ENCODE measurements around the gene GADL1. TPM values are rescaled to one million over a fixed set of nuclear protein-coding genes. Genes with fewer than 3 reads are reported as not detected.

The GADL1 gene
- polyA plus RNA-seq, 3 donors = 0.01 TPM; not detected in 2

DNA sequence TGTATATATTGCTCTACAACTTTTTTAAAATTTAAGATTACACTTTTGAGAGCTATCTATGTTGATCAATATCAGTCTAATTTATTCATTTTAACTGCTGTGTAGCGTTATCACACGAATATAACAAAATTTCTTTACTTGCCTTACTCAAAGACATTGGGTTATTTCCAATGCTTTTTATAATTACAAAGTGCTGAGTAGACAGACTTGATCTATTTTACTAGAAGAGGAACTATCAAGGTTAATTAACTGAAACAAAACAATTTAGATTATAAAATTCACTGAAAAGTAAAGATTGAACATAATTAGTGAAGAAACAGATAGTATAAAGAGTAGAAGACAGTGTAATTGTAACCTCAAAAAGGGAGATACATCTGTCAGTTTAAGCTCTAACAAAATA, 182.6 kb downstream of the GADL1 start:
- no peak overlapping the region for H3K27ac ChIP-seq (ENCODE audit: low read depth, low read length)
- WGBS, 3 donors = 90 to 98% (median 97%) methylated on average over 2 of the region's 2 CpGs

DNA sequence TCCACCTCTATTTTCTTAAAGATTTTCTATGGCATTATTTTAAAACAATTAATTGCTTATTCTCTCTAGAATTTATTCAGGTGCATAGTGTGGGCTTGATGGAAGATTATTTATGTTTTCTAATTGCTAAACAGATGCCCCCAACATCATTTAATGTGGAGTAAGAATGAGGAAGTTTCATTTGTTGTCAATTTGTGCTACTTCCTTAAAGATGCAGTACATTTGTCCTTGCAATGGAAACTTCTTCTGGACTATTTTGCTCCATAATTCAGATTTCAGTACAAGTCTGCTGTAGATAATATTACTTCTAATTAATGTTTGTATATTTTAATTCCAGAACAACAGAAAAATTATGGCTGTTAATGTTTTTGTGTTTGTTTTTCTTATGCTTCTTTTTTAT, 183.3 kb downstream of the GADL1 start:
- H3K27ac ChIP-seq (ENCODE audit: low read depth, low read length) = no peak overlapping the region

DNA sequence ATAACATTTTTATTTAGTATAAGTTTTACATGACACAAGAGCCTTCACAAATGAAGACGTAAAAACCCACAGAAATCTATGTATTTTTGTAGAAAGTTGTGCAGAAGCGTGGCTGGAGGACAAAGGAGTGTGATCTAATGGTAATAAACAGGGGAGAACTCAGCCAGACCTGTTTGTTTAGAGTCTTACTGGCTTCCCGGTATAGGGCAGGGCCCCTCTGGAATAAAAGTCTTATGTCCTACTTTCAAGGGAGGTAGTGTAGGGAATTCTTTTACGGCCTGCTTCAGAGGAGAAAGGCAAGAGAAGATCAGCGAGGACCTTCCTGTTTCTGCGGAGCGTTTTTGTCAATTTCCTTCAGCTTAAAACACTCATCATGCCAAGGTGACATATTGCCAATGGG, 184.4 kb downstream of the GADL1 start:
- 79 to 85% (median 84%) methylated on average over 7 of the region's 7 CpGs for WGBS, 3 donors
- H3K27ac ChIP-seq (ENCODE audit: low read depth, low read length) = no peak overlapping the region

DNA sequence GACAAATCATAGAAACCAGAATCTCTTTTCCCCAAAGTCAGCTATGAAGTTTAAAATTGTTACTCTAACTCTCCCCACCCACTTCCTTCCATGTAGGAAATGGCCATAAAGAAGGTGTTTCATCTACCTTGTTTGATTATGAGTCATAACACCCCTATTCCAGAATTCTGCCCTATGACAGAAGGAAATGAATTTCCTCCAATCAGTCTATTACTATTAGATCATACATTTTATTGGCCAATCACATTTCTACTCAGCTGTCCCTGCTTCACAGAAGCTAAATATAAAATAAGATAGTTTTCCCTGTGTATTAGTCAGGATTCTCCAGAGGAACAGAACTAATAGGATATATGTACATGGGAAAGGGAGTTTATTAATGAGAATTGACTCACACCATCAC, 186.0 kb downstream of the GADL1 start:
- no peak overlapping the region for H3K27ac ChIP-seq (ENCODE audit: low read depth, low read length)

DNA sequence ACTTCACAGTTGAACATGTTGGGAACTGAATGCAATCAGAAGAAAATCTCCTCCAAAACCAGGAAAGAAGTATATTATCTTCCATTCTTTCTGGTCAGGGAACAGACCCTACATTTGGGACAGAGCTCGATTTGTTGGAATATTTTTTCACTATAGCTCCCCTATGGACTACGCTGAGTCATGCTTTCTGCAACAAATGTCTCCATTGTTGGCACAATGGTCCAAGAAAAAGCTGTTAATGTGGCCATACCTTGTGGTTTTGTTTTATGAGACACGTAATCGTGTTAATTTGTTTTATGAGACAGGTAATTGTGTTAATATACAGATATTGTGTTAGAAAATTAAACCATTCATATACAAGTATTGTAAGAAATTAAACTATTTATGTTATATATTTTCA, 186.6 kb downstream of the GADL1 start:
- WGBS, 3 donors = 87 to 96% (median 93%) methylated on average over 4 of the region's 4 CpGs
- H3K27ac ChIP-seq (ENCODE audit: low read depth, low read length) = no peak overlapping the region

DNA sequence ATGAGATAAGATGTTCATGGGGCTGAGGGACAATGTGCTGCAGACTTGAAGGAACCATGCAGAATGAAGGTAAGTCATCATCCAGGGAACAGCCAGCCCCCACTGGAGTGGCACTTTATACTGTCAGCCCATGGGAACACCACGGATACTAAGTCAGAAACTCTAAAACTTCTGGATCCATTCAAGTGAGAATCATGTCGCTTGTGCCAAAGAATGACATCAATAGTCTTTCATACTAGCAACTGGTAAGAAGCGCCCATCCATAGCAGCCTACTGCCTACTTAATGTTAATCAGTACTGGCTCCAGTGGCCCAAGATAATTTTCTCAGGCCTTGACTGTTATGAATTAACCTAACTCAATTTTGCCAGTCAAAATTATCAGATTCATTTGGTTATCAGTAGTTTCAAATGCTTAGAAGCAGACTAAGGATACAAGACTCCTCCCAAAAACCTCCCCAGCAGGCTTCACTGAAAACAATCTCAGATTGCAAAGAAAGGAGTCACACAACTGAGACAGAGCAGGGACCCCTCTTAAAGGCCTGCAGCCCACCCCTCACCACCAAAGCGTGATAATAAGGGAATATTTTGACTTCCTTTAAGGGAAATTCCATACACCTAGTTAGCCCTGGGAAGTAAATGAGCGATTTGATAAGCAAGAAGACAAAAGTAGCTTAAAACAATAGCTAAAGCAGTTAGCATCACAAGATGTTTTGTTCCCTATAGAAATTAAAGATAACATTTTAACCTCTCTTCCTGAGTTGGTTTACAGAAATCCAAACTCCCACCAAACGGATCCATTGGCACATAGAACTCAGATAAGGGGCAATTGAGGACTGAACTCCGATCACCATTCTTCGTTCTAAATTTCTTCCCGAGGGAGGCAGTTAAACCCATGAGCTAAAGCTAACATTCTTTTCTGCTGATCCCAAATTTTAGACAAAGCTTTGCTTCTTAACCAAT, 189.2 kb downstream of the GADL1 start:
- 78 to 81% (median 81%) methylated on average over 9 of the region's 9 CpGs for WGBS, 3 donors
- no peak overlapping the region for H3K27ac ChIP-seq (ENCODE audit: low read depth, low read length)

DNA sequence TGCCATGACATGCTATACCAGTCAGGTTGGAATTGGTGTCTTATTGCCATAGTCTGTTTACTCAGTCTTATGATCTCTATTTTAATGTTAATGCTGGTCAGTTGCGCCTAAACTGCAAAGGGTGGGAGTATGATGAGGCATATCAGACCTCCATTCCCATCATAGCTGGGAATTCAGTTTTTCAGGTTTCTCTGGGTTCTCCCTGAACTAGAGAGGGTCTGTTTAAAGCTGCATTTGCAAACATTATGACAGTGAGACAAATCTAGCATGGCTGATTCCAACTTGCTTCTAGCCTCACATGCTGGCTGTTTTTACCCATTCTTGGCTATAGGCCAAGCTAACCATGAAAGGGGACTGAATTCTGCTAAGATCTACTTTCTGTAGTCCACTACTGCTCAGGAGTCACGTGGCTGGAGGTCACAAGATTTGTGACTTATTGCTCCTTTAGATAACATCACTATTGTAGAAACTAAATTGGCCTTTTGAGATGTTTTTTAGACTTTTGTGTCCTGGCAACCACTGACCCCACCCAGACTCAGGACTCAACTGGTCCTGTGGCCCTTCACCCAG, 191.5 kb downstream of the GADL1 start:
- 72 to 93% (median 90%) methylated on average over 2 of the region's 2 CpGs for WGBS, 3 donors
- no peak overlapping the region for H3K27ac ChIP-seq (ENCODE audit: low read depth, low read length)

DNA sequence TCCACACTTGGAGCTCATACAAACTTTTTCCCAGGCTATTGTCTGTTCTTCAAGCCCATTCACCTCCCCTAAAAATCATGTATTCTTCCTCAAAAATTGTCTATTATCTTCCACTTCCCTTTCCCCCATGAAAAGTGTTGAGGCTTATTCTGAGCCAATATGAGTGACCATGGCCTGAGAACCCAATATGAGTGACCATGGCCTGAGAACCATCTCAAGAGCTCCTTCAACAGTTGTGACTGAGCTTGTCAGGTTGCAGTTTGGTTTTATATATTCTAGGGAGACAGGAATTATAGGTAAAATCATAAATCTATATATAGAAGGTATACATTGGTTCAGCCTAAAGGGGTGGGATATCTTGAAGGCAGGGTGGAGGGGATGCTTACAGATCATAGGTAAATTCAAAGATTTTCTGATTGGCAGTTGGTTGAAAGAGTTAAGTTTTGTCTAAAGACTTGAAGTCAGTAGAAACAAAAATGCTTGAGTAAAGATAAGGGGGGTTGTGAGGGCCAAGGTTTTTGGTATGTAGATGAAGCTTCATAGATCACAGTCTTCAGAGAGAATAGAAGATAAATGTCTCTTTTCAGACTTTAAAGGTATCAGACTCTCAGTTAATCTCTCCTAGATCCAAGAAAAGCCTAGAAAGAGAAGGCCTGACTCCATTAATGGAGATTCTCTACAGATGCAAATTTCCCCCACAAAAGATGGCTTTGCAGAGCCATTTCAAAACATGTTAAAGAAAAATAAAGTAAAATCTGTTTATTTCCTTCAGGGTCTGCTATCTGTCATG, 192.2 kb downstream of the GADL1 start:
- H3K27ac ChIP-seq (ENCODE audit: low read depth, low read length) = no peak overlapping the region

DNA sequence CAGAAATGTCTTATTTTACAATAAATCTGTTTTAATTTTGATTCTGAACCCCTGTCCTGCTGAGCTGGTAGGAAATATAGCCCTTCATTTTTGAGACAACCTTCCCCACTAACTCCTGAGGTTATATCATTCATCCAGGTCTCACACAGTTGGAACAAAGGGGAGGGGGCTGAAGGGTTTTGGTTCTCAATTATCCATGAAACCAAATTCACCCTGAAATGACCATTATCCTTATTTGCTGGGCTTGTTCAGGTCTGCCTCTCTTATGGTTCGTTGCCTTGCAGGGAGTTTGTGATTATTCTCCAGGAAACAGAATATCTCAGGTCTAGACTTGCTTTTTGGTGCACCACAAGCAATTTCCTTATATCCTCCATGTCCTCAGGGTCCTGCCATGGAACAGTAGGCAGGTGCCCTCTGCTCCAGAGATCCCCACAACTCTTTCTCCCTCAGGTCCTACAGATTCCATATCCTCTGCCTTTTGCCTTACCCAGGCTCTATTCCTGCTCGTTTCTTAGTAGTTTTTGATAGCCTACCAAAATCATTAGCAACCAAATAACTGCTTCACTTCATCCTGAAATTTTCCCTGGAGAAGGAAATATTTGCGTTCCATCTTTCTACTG, 193.6 kb downstream of the GADL1 start:
- 87 to 97% (median 91%) methylated on average over 3 of the region's 3 CpGs for WGBS, 3 donors
- H3K27ac ChIP-seq (ENCODE audit: low read depth, low read length) = no peak overlapping the region

DNA sequence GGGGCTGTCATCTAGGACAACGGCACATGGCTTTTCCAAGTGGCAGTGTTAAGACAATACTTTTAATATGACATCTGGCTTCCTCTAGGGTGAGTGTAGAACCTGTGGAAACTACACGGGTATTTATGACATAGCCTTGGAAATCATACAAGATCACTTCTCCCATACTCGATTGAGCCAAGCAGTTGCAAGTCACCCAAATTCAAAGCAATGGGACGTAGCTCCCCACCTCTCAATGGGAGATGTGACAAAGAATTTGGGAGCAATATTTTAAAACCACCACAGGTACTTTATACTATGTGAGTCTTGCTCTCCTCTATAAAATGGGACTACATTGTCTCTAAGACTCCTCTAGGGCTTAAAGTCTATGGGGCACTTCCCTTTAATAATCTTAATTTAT, 194.5 kb downstream of the GADL1 start:
- no peak overlapping the region for H3K27ac ChIP-seq (ENCODE audit: low read depth, low read length)
- 95 to 96% (median 96%) methylated on average over 4 of the region's 4 CpGs for WGBS, 3 donors

DNA sequence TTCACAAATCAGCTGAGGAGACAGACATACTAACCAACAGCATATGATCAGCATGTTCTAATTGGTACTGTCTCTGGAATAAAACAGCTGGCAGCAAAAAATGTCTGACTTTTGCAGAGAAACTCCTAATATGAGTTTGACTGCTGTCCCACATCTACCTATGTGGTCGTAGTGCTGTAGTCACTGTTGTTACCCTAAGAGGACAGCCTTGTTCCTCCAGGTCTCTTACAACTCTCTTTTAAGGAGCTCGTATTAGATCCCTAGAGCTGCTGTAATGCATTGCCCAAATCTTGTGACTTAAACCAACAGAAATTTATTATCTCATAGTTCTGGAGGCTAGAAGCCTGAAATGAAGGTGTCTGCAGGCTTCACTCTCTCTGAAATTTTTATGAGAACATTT, 195.9 kb downstream of the GADL1 start:
- 16 to 78% (median 70%) methylated on average over 2 of the region's 2 CpGs for WGBS, 3 donors

DNA sequence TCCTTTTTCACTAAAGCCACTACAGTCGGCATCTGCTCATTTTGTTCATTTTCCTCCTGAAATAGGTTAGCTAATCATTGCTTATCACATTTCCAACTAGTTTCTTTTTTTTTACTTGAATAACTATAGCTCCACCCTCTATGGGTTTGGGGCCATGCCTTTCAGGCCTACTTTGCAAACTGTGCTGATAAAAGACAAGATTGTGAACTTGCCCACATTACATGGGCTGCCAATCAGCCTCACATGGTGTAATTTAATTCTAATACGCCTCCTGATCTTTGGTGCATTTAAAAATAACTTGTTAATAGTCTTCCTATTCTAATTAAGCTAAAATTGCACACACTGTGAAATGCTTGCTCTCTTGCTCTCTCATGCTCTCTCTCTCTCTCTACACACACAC, 197.6 kb downstream of the GADL1 start:
- WGBS, 3 donors = 29 to 78% (median 73%) methylated on average over 2 of the region's 2 CpGs
- no peak overlapping the region for H3K27ac ChIP-seq (ENCODE audit: low read depth, low read length)

More for the DNA sequence above, 195.9 kb downstream of the GADL1 start:
- H3K27ac ChIP-seq (ENCODE audit: low read depth, low read length) = no peak overlapping the region

DNA sequence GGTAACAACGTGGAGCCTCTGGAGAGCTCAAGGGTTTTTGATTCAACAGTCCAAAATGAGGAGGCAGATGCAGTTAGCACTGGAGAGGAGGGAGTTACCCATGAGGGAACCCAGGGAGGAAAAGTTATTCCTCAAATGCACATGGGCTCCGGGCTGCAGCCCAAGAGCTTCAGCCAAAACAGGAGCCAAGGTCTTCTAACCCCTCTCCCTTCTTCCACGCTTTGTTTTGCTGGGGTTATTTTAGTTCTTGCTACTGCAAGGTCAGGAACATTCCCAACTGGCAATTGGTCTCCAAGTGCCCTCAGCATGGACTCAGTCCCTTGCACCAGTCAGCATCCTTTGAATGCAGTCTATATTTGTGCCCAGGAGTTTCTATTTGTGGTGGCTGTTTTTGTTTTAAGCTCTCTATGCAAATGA, 198.1 kb downstream of the GADL1 start:
- 24 to 52% (median 34%) methylated on average over 3 of the region's 3 CpGs for WGBS, 3 donors
- H3K27ac ChIP-seq (ENCODE audit: low read depth, low read length) = no peak overlapping the region

DNA sequence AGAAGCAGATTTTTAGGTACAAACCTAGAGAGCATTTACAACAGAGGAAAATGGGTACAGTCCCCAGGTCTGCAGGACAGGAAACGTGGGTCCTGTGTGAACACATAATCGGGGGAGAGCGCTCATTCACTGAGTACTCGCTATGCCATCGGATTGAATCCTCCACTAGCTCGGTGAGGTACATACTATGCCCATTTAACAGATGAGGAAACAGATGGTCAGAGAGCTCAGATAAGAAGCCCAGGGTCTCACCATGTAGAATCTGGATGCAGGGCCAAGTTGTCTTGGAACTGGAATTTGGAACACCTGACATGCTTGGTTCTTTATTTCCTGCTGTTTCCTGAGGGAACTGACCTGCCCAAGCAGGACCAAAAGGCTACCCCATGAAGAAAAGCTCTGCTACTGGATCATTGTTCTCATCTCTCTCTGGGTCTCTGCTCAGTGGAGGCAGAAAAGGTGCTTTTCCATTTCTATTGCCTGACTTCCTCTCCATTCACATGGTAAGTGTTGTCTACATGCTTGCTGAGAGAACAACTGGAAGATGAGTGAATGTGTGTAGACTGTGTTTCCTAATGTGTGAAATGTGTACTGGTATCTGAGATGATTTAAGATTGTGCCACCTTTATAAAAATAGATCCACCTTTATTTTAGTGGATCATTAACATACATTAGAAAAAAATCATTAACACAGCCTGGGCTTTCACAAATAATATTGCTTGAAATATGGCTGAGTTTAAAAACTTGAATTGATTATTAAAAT, 199.0 kb downstream of the GADL1 start:
- WGBS, 3 donors = 85 to 93% (median 88%) methylated on average over 6 of the region's 6 CpGs
- no peak overlapping the region for H3K27ac ChIP-seq (ENCODE audit: low read depth, low read length)

DNA sequence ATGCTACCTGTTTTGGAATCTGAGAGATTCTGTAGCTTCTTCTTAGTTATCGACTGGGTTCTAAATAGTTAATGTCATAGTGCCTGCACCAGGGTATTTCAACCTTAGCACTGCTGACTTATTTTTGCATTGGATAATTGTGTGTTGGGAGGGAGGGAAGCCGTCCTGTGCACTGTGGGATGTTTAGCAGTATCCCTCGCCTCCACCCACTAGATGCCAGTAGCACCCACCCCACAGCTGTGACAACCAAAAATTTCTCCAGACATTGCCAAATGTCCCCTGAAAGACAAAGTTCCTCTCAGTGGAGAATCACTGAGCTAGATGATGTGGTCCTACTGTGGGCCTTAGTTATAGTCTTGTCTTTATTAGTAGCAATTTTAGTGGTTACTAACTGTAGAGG, 199.8 kb downstream of the GADL1 start:
- no peak overlapping the region for H3K27ac ChIP-seq (ENCODE audit: low read depth, low read length)
- 84 to 90% (median 90%) methylated on average over 3 of the region's 3 CpGs for WGBS, 3 donors

DNA sequence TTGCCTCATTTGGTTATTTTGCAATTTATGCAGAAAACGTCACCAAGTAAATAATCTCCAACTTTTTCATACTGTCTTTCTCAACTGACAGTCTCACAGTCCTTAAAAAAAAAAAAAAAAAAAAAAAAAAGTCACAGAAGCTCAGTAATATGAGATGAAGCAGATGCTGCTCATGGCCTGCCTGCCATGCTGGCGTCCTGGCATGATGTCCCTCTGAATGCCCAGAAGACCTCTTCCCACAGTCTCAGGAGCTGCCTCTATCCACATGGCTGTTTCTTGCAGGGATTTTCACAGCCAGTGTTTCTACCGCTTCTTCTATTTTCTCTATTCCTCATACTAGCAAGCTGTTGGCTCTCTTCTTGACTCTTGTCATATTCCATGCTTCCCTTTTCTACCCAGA, 200.3 kb downstream of the GADL1 start:
- whole genome bisulfite sequencing, 3 donors = 69 to 80% (median 76%) methylated on average over 3 of the region's 3 CpGs
- no peak overlapping the region for H3K27ac ChIP-seq (ENCODE audit: low read depth, low read length)

DNA sequence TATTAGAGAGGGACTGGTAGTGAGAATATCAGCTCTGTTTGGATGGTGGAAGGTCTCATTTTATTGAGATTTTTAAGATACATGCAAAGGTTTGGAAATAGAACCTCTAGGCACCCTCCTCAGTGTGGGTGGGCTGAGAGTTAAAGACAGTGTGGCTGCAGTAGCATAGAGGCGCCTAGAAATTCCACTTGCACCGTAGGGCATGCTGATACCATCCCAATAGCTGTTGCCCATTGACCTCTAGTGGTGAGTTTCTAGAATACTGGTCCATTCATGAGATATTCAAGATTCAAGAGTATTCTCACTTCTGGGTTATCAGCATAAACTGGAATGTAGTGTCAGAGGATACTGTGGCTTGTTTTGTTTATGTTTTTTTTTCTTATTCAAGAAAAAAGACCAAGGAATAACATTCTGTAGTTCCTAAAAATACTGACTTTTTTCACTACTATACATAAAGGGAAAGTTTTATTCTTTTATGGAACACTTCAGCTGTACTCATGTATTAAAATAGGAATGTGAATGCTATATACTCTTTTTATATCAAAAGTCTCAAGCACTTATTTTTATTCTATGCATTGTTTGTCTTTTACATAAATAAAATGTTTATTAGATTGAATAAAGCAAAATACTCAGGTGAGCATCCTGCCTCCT, 200.9 kb downstream of the GADL1 start:
- no peak overlapping the region for H3K27ac ChIP-seq (ENCODE audit: low read depth, low read length)
- WGBS, 3 donors = 3 to 5% (median 4%) methylated on average over 2 of the region's 2 CpGs

All from adipose tissue (tissue), 3 donors.